ENCODE measurements around the gene RLF. TPM values are rescaled to one million over a fixed set of nuclear protein-coding genes. Genes with fewer than 3 reads are reported as not detected.

Gene RLF
- total and polyA plus RNA-seq, 4 donors, result 1.7 to 13.4 (median 6.3) TPM

GRCh38 chr1:40155135-40155534 is 6.1 kb upstream of the RLF start:
- no peak for TF ChIP-seq REST (IDR thresholded peaks at IDR 0.05)
- TF ChIP-seq HNF4G (IDR thresholded peaks at IDR 0.05), result no peak
- no peak for TF ChIP-seq NR2F2 (IDR thresholded peaks at IDR 0.05)
- TF ChIP-seq GABPA (IDR thresholded peaks at IDR 0.05 in 1 of 2, conservative IDR thresholded peaks at IDR 0.05 in 1 of 2), result no peak
- DNase-seq (ENCODE audit: low spot score), result no peak
- Histone ChIP-seq H3K9me3 (ENCODE audit: control insufficient read depth in 4 of 4, low read length in 3 of 4) (no peaks in the 10 kb centered on the region), H3K9ac (ENCODE audit: low read depth in 1 of 2, low read length in 2 of 2) (no peak overlapping the region), H3K36me3 (ENCODE audit: control insufficient read depth in 4 of 4, insufficient read depth in 3 of 4, low read depth in 1 of 4, low read length in 3 of 4) (no peaks in the 10 kb centered on the region), H3K27ac (ENCODE audit: low read depth in 1 of 2, low read length in 2 of 2) (no peak overlapping the region), H3K4me3 (ENCODE audit: low read depth in 1 of 3, low read length in 3 of 3) (no peak overlapping the region), H3K4me1 (ENCODE audit: control insufficient read depth in 4 of 4, insufficient read depth in 4 of 4, low read length in 3 of 4) (peaks cover 0 to 3% (median 0%) of the 10 kb centered on the region in 4 donors), H3K27me3 (ENCODE audit: control insufficient read depth in 4 of 4, insufficient read depth in 4 of 4, low read length in 3 of 4) (no peaks in the 10 kb centered on the region)
- 87% methylated on average over 3 of the region's 3 CpGs for WGBS

- H3K27me3 ChIP-seq (ENCODE audit: control insufficient read depth in 4 of 4, insufficient read depth in 4 of 4, low read length in 3 of 4), result no peaks in the 10 kb centered on the region
- H3K4me1 ChIP-seq (ENCODE audit: control insufficient read depth in 4 of 4, insufficient read depth in 4 of 4, low read length in 3 of 4), result peaks cover 0 to 3% (median 1%) of the 10 kb centered on the region in 4 donors
- no peak overlapping the region for H3K27ac ChIP-seq (ENCODE audit: low read depth in 1 of 2, low read length in 2 of 2)
- no peak overlapping the region for H3K4me3 ChIP-seq (ENCODE audit: low read depth in 1 of 3, low read length in 3 of 3)
- H3K36me3 ChIP-seq (ENCODE audit: control insufficient read depth in 4 of 4, insufficient read depth in 3 of 4, low read depth in 1 of 4, low read length in 3 of 4), result no peaks in the 10 kb centered on the region
- WGBS, result 44% methylated on average over 3 of the region's 3 CpGs
- no peak for TF ChIP-seq ZBTB33 (IDR thresholded peaks at IDR 0.05)
- TF ChIP-seq GABPA (IDR thresholded peaks at IDR 0.05 in 1 of 2, conservative IDR thresholded peaks at IDR 0.05 in 1 of 2), result no peak
- TF ChIP-seq RXRA (IDR thresholded peaks at IDR 0.05), result no peak
- no peak for TF ChIP-seq MAX (IDR thresholded peaks at IDR 0.05)
- no peak for TF ChIP-seq HNF4A (conservative IDR thresholded peaks at IDR 0.05)
- no peak overlapping the region for H3K9ac ChIP-seq (ENCODE audit: low read depth in 1 of 2, low read length in 2 of 2)
- no peaks in the 10 kb centered on the region for H3K9me3 ChIP-seq (ENCODE audit: control insufficient read depth in 4 of 4, low read length in 3 of 4)
- DNase-seq (ENCODE audit: low spot score), result no peak
These were observed 5.3 kb upstream of the RLF start for GRCh38 chr1:40155910-40156309.

- H3K9me3 ChIP-seq (ENCODE audit: control insufficient read depth in 4 of 4, low read length in 3 of 4), result no peaks in the 10 kb centered on the region
- no peaks in the 10 kb centered on the region for H3K36me3 ChIP-seq (ENCODE audit: control insufficient read depth in 4 of 4, insufficient read depth in 3 of 4, low read depth in 1 of 4, low read length in 3 of 4)
- peaks cover 6 to 29% (median 20%) of the 10 kb centered on the region in 4 donors for H3K4me1 ChIP-seq (ENCODE audit: control insufficient read depth in 4 of 4, insufficient read depth in 4 of 4, low read length in 3 of 4)
- peak overlapping the region; percentile 81 to 98 for H3K27ac ChIP-seq (ENCODE audit: low read depth in 1 of 2, low read length in 2 of 2)
- peak overlapping the region; percentile 72 to 99 for H3K9ac ChIP-seq (ENCODE audit: low read depth in 1 of 2, low read length in 2 of 2)
- WGBS, result 38% methylated on average over 7 of the region's 7 CpGs
- H3K4me3 ChIP-seq (ENCODE audit: low read depth in 1 of 3, low read length in 3 of 3), result peak overlapping the region; percentile 69 to 95 (median 85)
- DNase-seq (ENCODE audit: low spot score), result no peak
- H3K27me3 ChIP-seq (ENCODE audit: control insufficient read depth in 4 of 4, insufficient read depth in 4 of 4, low read length in 3 of 4), result no peaks in the 10 kb centered on the region
- no peak for TF ChIP-seq REST (IDR thresholded peaks at IDR 0.05)
- no peak for TF ChIP-seq RAD21 (IDR thresholded peaks at IDR 0.05)
- TF ChIP-seq FOXA2 (IDR thresholded peaks at IDR 0.05), result no peak
- TF ChIP-seq MAX (IDR thresholded peaks at IDR 0.05), result no peak
- no peak for TF ChIP-seq NR2F2 (IDR thresholded peaks at IDR 0.05)
- TF ChIP-seq CTCF (IDR thresholded peaks at IDR 0.05; ENCODE audit: low read depth, low read length, missing input control), result no peak
- TF ChIP-seq HNF4G (IDR thresholded peaks at IDR 0.05), result no peak
These were observed 422 bp upstream of the RLF start for GRCh38 chr1:40160806-40161124.

Data from liver (tissue), 9 donors.